ENCODE data around the gene LPAR2.

DNA sequence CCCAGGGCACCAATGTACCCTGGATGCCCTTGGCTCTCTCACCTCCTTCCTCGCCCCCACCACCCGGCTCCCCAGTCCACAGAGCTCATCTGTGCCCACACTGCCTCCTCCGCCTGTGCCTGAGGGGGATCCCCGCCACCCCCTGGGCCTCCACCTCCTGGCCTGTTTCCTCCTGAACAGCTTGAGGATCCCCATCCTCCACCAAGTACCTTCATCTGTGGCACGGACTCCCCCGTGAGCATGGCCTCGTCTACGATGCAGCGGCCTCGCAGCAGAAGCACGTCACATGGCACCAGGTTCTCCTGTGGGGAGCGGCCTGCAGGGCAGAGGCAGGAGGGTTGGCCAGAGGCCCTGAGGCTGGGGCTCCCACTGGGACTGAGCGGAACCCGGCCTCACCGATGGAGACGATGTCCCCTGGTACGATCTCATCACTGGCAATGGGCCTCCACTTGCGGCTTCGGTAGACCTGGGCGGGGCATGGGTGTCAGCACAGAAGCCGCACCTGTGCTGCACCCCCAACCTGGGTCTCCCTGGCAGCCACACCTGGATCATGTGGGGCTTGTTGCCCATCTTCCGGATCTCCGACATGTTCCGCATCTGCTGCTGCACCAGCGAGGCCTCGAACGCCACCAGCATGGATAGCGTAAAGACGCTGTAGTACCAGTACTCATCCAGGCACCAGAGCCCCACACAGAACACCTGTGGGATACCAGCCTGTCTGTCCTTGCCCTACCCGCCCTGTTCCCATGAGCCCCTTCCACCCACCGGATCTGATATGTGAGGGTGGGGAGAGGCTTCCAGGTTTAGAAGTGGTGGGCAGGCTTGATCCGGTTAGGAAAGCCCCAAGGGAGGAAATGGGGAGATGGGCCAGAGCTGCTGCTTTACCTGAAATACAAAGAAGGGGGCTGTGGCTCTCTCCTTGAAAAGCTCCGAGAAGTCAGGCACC lies 28.7 kb upstream of the LPAR2 start:
- TF ChIP-seq, protein P1, sequence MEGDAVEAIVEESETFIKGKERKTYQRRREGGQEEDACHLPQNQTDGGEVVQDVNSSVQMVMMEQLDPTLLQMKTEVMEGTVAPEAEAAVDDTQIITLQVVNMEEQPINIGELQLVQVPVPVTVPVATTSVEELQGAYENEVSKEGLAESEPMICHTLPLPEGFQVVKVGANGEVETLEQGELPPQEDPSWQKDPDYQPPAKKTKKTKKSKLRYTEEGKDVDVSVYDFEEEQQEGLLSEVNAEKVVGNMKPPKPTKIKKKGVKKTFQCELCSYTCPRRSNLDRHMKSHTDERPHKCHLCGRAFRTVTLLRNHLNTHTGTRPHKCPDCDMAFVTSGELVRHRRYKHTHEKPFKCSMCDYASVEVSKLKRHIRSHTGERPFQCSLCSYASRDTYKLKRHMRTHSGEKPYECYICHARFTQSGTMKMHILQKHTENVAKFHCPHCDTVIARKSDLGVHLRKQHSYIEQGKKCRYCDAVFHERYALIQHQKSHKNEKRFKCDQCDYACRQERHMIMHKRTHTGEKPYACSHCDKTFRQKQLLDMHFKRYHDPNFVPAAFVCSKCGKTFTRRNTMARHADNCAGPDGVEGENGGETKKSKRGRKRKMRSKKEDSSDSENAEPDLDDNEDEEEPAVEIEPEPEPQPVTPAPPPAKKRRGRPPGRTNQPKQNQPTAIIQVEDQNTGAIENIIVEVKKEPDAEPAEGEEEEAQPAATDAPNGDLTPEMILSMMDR (IDR thresholded peaks at IDR 0.05; ENCODE audit: insufficient read depth, low read length, poor library complexity, severe bottlenecking), result no peak
- no peak for TF ChIP-seq EZH2phosphoT487 (conservative IDR thresholded peaks at IDR 0.05; ENCODE audit: low read length)
